Muscle of arm (tissue), 12 donors: ENCODE results near the gene KCNT2. TPM values are rescaled to one million over a fixed set of nuclear protein-coding genes. Genes with fewer than 3 reads are reported as not detected.

Source experiments
- DNase-seq: peaks from one replicate; pipeline ENCODE4 v3.0.0-alpha.2; 2013
- polyA plus RNA-seq, 12 donors: library from polyadenylated mRNA; unstranded; fragments of 120-200 nt; gene quantifications; one replicate each; pipeline ENCODE4 v1.2.1, GENCODE V29; 2013; ENCODE audit not compliant: insufficient read length in 12 of 12

KCNT2 gene
- polyA plus RNA-seq, 12 donors = 5.0 to 10.8 (median 7.7) TPM; not detected in 1

DNA sequence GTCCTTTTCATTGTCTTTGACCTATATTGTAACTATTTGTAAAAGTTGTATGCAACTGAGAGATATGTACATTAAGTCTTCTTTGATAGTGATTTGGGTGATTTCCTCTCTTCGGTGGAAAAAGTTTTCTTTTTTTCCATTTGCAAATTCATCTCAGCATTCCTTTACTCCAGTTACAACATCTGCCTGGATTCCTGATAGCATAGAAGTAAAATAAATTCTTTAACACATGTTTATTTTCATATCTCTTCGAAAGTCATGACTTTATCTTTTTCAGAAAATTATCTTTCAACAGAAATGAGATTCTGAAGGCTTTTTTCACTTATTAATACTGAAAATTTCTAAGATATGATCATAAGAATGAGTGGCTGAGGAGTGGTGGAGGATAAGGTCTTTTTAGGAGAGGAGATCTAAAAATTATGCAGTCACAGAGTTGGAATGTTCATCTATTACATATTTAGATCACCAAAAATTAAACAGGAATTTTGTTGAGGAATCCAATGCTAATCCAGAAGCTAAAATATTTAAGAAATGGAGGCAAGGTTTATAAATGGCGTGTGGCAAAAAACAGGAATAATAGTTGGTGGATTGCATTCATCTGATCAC, 400.5 kb downstream of the KCNT2 start:
- DNase-seq = no peak

DNA sequence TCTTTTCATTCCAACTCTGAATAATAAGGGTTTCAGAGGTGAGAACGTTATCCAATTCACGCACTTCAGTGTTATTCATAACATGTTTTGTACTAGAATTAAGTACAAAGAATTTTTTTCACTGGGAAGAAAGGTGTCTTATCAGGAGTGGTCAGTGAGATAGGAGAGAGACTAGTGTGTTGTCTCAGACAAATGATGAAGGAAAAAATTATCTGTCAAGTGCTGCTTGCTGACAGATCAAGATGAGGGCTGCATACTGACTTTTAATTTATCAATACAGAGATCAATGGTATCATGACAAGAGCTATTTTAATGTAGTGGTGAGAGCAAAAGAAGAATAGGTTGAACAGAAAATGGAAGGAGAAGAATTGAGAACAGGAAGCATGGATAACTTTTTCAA, 402.4 kb downstream of the KCNT2 start:
- DNase-seq = no peak

- DNase-seq = no peak
Measured at GRCh38 chr1:196196486-196196885, 411.8 kb downstream of the KCNT2 start.

DNA sequence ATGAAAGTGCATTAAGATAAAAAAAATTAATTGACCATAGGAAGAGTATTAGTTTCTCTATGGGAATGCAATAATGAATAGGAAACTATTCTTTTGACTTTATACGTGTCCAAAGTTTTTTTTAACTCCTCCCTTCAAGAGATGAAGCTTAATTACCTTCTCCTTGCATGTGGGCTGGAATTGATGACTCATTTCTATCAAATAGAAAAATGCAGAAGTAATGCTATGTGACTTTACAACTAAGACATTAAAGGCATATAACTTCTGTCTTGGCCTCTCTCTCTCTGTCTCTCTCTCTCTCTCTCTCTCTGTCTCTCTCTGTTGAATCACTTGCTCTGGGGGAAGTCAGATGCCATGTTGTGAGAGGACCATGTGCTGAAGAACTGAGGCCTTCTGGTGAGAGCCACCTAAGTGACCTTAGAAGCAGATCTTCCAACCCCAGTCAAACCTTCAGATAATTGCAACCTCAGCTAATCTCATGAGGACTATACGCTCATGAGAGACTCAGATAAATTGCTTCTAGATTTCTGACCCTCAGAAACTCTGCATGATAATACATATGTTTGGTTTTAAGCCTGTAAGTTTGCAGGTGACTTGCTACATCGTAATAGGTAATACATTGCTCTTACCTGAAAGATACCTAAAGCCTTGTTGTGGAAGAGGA, 414.2 kb downstream of the KCNT2 start:
- DNase-seq = no peak

- no peak for DNase-seq
Measured at GRCh38 chr1:196183941-196184340, 424.3 kb downstream of the KCNT2 start.

DNA sequence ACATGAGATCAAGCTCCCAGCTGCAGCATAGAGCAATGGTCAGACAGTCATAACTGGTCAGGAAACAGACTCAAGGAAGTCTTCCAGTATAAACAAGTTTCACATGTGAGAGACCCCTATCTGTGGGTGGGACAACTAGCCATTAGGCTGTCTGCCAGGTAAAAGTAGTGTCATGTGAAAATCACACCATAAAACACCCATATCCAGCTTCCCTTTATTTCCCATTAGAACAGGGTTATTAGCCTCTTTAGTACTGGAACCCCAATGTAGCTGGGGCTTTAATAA, 426.7 kb downstream of the KCNT2 start:
- no peak for DNase-seq

GRCh38 chr1:196180847-196181593, 427.2 kb downstream of the KCNT2 start:
- no peak for DNase-seq

DNA sequence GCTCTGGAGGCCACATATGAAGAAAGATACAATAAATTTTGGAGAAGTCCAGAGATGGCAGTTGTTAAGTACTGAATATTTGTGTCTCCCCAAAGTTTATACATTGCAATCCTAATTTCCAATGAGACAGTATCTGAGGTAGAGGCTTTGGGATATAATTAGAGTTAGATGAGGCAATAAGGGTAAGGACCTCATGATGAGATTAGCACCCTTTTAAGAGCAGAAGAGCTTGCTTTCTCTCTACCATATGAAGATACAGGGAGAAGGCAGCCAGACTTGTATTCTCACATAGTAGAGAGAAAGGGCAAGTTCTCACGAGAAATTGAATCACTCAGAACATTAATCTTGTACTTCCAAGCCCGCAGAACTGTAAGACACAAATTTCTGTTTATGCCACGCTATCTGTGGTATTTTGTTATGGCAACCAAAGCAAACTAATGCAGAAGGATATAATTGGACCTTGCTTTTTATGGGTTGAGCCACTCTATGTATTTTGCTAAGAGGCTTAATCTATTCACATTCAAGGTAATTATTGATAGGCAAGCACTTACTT, 430.1 kb downstream of the KCNT2 start:
- DNase-seq = no peak

Other genes with a start within 250 kb of the KCNT2 start
- gene CFH, start 43.6 kb upstream of the KCNT2 start, polyA plus RNA-seq = 100 to 1,000 TPM in 6 of 12 donors, 10 to 100 TPM in 5, not detected in 1; 51.4 to 131 (median 111) TPM
- 10 to 100 TPM in 1 of 12 donors, 1 to 10 TPM in 9, under 1 TPM in 1, not detected in 1; 0.65 to 10.5 (median 3.0) TPM for gene CFHR3, start 166.4 kb upstream of the KCNT2 start, polyA plus RNA-seq
- 1 to 10 TPM in 3 of 12 donors, under 1 TPM in 6, not detected in 3; 0.43 to 2.7 (median 0.69) TPM for gene CFHR1, start 211.3 kb upstream of the KCNT2 start, polyA plus RNA-seq